Measurements from ENCODE around the gene CDC42BPA. TPM values are rescaled to one million over a fixed set of nuclear protein-coding genes. Genes with fewer than 3 reads are reported as not detected.
A peak's percentile ranks its signal among the peaks of the same experiment; 100 is the strongest.

Gene CDC42BPA
- total RNA-seq, 4 donors from 2014 or later = 33.3 to 92.7 (median 39.9) TPM

DNA sequence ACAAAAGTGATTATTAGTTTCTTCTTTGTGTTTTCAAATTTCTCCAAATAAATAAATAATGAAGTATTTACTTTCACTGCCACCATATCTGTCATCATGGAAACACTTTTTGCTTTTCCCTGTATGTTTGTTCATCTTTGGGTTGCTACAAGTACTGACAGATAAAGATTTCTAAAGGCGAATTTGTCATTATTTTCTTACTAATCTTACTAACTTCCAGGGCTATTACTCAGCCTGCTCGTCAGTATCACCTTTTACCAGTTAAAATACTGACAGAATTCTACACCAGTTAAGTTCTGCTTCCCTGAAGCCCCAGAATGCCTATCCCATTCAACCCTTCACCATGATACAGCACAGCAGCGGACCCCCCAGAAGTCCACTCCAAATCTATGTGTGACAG lies 106.1 kb downstream of the CDC42BPA start:
- TF ChIP-seq CTCF (IDR thresholded peaks at IDR 0.05) = no peak
- DNase-seq (ENCODE audit: low spot score) = no peak

GRCh38 chr1:227210604-227211003 lies 107.7 kb downstream of the CDC42BPA start:
- TF ChIP-seq CTCF (IDR thresholded peaks at IDR 0.05) = no peak
- DNase-seq (ENCODE audit: low spot score) (no peak), ATAC-seq (ENCODE audit: low FRiP score) (no peak)

More for the DNA sequence above, 106.1 kb downstream of the CDC42BPA start:
- no peak for ATAC-seq (ENCODE audit: low FRiP score)

GRCh38 chr1:227197064-227197463 lies 121.2 kb downstream of the CDC42BPA start:
- TF ChIP-seq CTCF (IDR thresholded peaks at IDR 0.05) = no peak
- ATAC-seq (ENCODE audit: low FRiP score) (no peak), DNase-seq (ENCODE audit: low spot score) (no peak)

GRCh38 chr1:227192163-227192562 lies 126.1 kb downstream of the CDC42BPA start:
- DNase-seq (ENCODE audit: low spot score) (no peak), ATAC-seq (ENCODE audit: low FRiP score) (peak; percentile 83)
- no peak for TF ChIP-seq CTCF (IDR thresholded peaks at IDR 0.05)

GRCh38 chr1:227191607-227192006 lies 126.7 kb downstream of the CDC42BPA start:
- DNase-seq (ENCODE audit: low spot score) = no peak
- no peak for ATAC-seq (ENCODE audit: low FRiP score)
- TF ChIP-seq CTCF (IDR thresholded peaks at IDR 0.05) = no peak

- TF ChIP-seq CTCF (IDR thresholded peaks at IDR 0.05) = no peak
- DNase-seq (ENCODE audit: low spot score) (no peak), ATAC-seq (ENCODE audit: low FRiP score) (no peak)
Observed at GRCh38 chr1:227190321-227190720, 128.0 kb downstream of the CDC42BPA start.

GRCh38 chr1:227185291-227185690 lies 133.0 kb downstream of the CDC42BPA start:
- TF ChIP-seq CTCF (IDR thresholded peaks at IDR 0.05) = no peak
- DNase-seq (ENCODE audit: low spot score) (no peak), ATAC-seq (ENCODE audit: low FRiP score) (no peak)

Data from omental fat pad (tissue), 4 donors.